Measurements from ENCODE around the gene CIAPIN1. TPM values are rescaled to one million over a fixed set of nuclear protein-coding genes. Genes with fewer than 3 reads are reported as not detected.

Gene CIAPIN1
- polyA plus RNA-seq, 1 of the 3 experiments (the other 2 are of a cell fraction): 43.6 TPM

GRCh38 chr16:57409065-57409464 lies 38.1 kb downstream of the CIAPIN1 start:
- TF ChIP-seq MXI1 (IDR thresholded peaks at IDR 0.05; ENCODE audit: low read depth, low read length) (no peak), CTCF (IDR thresholded peaks at IDR 0.05) (no peak), ZBTB33 (IDR thresholded peaks at IDR 0.05; ENCODE audit: borderline replicate concordance, low read depth) (no peak), GATA2 (CRISPR knock-in tag; IDR thresholded peaks at IDR 0.05) (no peak), ELF1 (IDR thresholded peaks at IDR 0.05) (no peak), MAX (IDR thresholded peaks at IDR 0.05; ENCODE audit: low read depth) (no peak), USF1 (IDR thresholded peaks at IDR 0.05; ENCODE audit: borderline replicate concordance, low read depth) (no peak), RCOR1 (IDR thresholded peaks at IDR 0.05; ENCODE audit: low read length) (no peak)
- H3K27ac ChIP-seq (ENCODE audit: low read depth in 2 of 2, low read length in 1 of 2): no peak overlapping the region
- ChIA-PET POLR2A (no interaction called here), CTCF (interaction anchor here (0.9 to 17.3 kb wide), 2 partner anchors 32 to 107 kb away, joined by 3 to 544 read pairs; no protein-coding TSS in a partner anchor)
- H3K79me2 ChIP-seq (ENCODE audit: insufficient read depth): no peaks in the 10 kb centered on the region
- no peaks in the 10 kb centered on the region for H3F3A ChIP-seq (replicated peaks; ENCODE audit: insufficient read depth)
- no peaks in the 10 kb centered on the region for H3K36me3 ChIP-seq (replicated peaks in 1 of 2; ENCODE audit: control insufficient read depth in 1 of 2, insufficient read depth in 2 of 2, low read length in 1 of 2)
- no peaks in the 10 kb centered on the region for H3K9me2 ChIP-seq
- H3K9me3 ChIP-seq: no peaks in the 10 kb centered on the region
- no peaks in the 10 kb centered on the region for H3K27me3 ChIP-seq (ENCODE audit: insufficient read depth)
- H3K4me2 ChIP-seq: no peak overlapping the region
- peaks cover 0 to 22% of the 10 kb centered on the region in 2 experiments; a peak in 1 of 4 replicates for H3K4me1 ChIP-seq (ENCODE audit: control insufficient read depth in 1 of 2, insufficient read depth in 2 of 2, low read depth in 1 of 2, low read length in 1 of 2)
- no peak overlapping the region for H3K4me3 ChIP-seq (ENCODE audit: low read depth in 2 of 2, low read length in 1 of 2)
- H4K20me1 ChIP-seq (ENCODE audit: insufficient read depth): no peaks in the 10 kb centered on the region
- H3K9ac ChIP-seq: no peak overlapping the region
- DNase-seq: no peak
- no peak overlapping the region for H2AFZ ChIP-seq (ENCODE audit: low read depth)
- 87% methylated on average over 5 of the region's 5 CpGs for WGBS (ENCODE audit: low lambda C conversion rate)

GRCh38 chr16:57407521-57408353 lies 39.4 kb downstream of the CIAPIN1 start:
- no peak for TF ChIP-seq TCF12 (IDR thresholded peaks at IDR 0.05)
- no peak for DNase-seq
- H3K9me3 ChIP-seq: no peaks in the 10 kb centered on the region
- no peaks in the 10 kb centered on the region for H3K9me2 ChIP-seq
- no peak overlapping the region for H3K27ac ChIP-seq (ENCODE audit: low read depth in 2 of 2, low read length in 1 of 2)
- 56% methylated on average over 5 of the region's 5 CpGs for WGBS (ENCODE audit: low lambda C conversion rate)
- no peaks in the 10 kb centered on the region for H3K27me3 ChIP-seq (ENCODE audit: insufficient read depth)
- ChIA-PET CTCF (interaction anchor here (17.3 kb wide), 1 partner anchor 106 kb away, joined by 544 read pairs; no protein-coding TSS in a partner anchor), POLR2A (no interaction called here)
- H3K79me2 ChIP-seq (ENCODE audit: insufficient read depth): no peaks in the 10 kb centered on the region
- no peaks in the 10 kb centered on the region for H3K36me3 ChIP-seq (replicated peaks in 1 of 2; ENCODE audit: control insufficient read depth in 1 of 2, insufficient read depth in 2 of 2, low read length in 1 of 2)
- H3K4me3 ChIP-seq (ENCODE audit: low read depth in 2 of 2, low read length in 1 of 2): no peak overlapping the region
- no peaks in the 10 kb centered on the region for H4K20me1 ChIP-seq (ENCODE audit: insufficient read depth)
- no peak overlapping the region for H3K4me2 ChIP-seq
- peaks cover 0 to 22% of the 10 kb centered on the region in 2 experiments; a peak in 1 of 4 replicates for H3K4me1 ChIP-seq (ENCODE audit: control insufficient read depth in 1 of 2, insufficient read depth in 2 of 2, low read depth in 1 of 2, low read length in 1 of 2)
- H3F3A ChIP-seq (replicated peaks; ENCODE audit: insufficient read depth): no peaks in the 10 kb centered on the region
- no peak overlapping the region for H3K9ac ChIP-seq
- no peak overlapping the region for H2AFZ ChIP-seq (ENCODE audit: low read depth)
